Stimulated activated naive CD8-positive, alpha-beta T cell treated with anti-CD3 and anti-CD28 coated beads, Interleukin-15, Interleukin-2, amounts not matched to agents 100 ng/mL and 50 ng/mL, for 24 hours (primary cell): ENCODE measurements around the gene PGM2.

Experiments used
- H3K27ac Mint-ChIP-seq: one replicate; pipeline ENCODE4 v1.8.0; 2021; ENCODE audit warnings: mild to moderate bottlenecking, mixed read lengths
- H3K27me3 Mint-ChIP-seq: one replicate; pipeline ENCODE4 v1.8.0; 2021; ENCODE audit warnings: mixed read lengths
- H3K36me3 Mint-ChIP-seq: one replicate; pipeline ENCODE4 v1.8.0; 2021; ENCODE audit warnings: low read depth, mixed read lengths
- H3K4me1 Mint-ChIP-seq: one replicate; pipeline ENCODE4 v1.8.0; 2021; ENCODE audit warnings: low read depth, mixed read lengths
- H3K4me3 Mint-ChIP-seq: one replicate; pipeline ENCODE4 v1.8.0; 2021; ENCODE audit warnings: mild to moderate bottlenecking, mixed read lengths
- H3K9me3 Mint-ChIP-seq: one replicate; pipeline ENCODE4 v1.8.0; 2021; ENCODE audit warnings: mixed read lengths

The PGM2 gene

DNA sequence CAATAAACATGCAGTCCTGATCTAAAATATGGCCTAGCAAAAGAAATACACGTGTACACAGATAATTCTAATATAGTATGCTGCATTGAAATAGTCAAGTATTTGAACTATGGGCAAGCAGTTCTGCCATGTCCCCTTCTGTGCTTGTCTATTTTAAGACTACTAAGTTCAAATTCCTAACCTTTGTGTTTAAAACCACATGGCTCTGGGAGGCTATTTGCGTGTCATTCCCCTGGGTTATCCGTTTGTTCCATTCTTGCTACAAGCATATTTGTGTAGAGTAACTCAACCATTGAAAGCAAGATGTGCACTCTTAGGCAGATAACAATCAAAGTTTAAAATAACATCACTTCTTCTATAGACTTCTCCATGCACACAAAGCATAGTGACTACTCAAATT is 39.0 kb downstream of the PGM2 start:
- Mint-ChIP-seq H3K4me3 (no peak overlapping the region), H3K9me3 (no peaks in the 10 kb centered on the region), H3K36me3 (peaks cover 63% of the 10 kb centered on the region), H3K27me3 (no peaks in the 10 kb centered on the region), H3K27ac (no peak overlapping the region), H3K4me1 (peaks cover 6% of the 10 kb centered on the region)

DNA sequence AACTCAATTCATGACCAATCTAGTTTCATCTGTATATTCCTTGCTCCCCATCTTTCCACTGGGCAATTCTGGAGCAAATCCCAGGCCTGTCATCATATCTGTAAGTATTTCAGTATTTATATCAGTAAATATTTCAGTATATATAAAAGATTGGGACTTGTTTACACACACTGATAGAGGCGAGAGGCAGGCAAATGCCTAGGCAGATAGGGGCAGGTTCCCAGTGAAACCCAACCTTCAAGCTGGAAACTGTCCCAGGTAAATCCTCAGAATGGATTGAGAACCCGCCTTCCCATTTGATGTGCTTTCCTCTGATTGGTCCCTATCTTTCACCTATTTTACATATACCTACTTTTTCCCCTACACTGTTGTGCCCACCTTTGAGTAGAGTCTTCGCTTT is 40.6 kb downstream of the PGM2 start:
- Mint-ChIP-seq H3K36me3 (peaks cover 56% of the 10 kb centered on the region), H3K27me3 (no peaks in the 10 kb centered on the region), H3K27ac (no peak overlapping the region), H3K4me3 (no peak overlapping the region), H3K9me3 (no peaks in the 10 kb centered on the region), H3K4me1 (peaks cover 11% of the 10 kb centered on the region)

DNA sequence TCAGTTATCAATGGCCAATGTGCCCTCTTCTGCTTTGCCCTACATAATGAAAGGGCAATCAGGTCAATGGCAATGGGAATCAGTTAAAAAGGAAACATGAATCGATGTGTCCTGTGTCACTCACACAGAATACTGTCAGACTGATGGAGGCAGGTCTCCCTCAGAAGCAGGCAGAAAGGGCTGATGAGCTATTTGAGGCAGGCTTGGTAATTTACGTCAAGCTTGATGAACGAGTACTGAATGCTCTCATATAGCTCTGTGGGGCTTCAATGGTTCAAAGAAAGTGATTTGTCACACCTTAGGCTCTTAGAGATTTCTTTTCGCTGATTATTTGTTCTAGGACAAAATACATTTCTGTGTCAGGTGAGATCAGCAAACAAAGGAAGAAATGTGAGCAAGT is 41.8 kb downstream of the PGM2 start:
- no peaks in the 10 kb centered on the region for H3K9me3 Mint-ChIP-seq
- H3K27me3 Mint-ChIP-seq = no peaks in the 10 kb centered on the region
- H3K4me1 Mint-ChIP-seq = peaks cover 21% of the 10 kb centered on the region
- no peak overlapping the region for H3K4me3 Mint-ChIP-seq
- no peak overlapping the region for H3K27ac Mint-ChIP-seq
- peaks cover 47% of the 10 kb centered on the region for H3K36me3 Mint-ChIP-seq

DNA sequence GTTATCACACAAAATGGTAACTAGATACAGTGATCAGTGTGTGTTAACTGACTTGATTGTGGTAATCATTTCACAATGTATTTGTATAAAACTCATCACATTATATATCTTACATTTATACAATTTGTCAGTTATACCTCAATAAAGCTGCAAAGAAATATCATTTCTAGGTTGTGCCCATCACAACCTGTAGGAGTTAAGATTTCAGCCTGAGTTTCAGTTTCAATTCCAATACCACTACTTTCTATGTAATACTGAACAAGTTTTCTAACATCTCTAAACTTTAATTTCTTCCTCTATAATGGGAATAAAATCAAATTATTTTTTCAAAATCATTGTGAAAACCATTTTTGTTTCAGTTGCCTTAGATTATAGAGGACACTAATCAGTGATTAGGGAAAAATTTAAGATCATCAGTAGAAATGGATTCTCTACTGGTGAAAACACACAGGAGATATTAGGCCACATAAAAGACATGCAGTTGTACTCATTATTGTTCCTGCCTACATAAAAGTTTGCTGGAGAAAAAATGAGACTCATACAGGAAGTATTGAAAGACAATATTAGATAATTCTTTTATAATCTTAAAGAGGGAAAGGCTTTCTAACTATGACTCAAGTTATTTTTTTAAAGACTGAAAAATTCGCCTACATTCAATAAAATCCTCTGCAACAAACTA is 46.0 kb downstream of the PGM2 start:
- H3K27me3 Mint-ChIP-seq = no peaks in the 10 kb centered on the region
- no peak overlapping the region for H3K27ac Mint-ChIP-seq
- H3K36me3 Mint-ChIP-seq = peaks cover 24% of the 10 kb centered on the region
- H3K4me1 Mint-ChIP-seq = peaks cover 25% of the 10 kb centered on the region
- H3K4me3 Mint-ChIP-seq = no peak overlapping the region
- no peaks in the 10 kb centered on the region for H3K9me3 Mint-ChIP-seq

DNA sequence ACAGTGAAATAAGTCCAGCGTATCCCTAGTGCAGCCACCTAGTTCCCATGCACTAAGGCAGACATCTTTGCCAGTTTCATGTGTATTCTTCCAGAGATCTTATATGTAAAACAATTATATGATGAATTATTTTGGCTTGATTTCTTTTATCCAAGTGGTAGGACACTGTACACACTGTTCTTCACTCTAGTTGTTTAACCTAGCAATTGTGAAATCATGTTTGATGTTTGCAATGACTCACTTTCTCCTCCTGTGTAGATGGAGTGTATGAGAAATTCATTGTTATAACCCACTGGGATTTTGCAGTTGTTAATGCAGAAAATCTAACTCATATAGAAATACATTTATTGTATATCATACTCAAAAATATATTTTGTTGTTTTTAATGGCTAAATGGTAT is 46.9 kb downstream of the PGM2 start:
- Mint-ChIP-seq H3K36me3 (peaks cover 16% of the 10 kb centered on the region), H3K4me3 (no peak overlapping the region), H3K27ac (no peak overlapping the region), H3K9me3 (no peaks in the 10 kb centered on the region), H3K4me1 (peaks cover 25% of the 10 kb centered on the region), H3K27me3 (no peaks in the 10 kb centered on the region)

DNA sequence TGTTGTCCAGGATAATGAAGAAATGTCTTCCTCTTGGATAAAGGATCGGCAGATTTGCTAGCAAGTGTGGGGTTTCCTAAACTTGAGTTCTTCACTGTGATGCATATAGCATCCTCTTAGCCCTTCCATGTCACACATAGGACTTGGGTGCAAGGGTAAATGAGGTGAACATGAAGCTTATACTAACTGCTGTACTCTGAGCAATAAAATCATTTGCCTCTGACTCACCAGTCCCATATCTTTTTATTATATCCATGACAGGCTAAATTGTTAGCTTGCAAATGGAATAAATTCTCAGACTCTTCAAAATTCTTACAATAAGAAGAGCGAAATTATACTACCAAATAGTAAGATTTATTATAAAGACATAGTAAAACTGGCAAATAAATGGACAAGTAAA is 49.7 kb downstream of the PGM2 start:
- no peaks in the 10 kb centered on the region for H3K27me3 Mint-ChIP-seq
- H3K4me3 Mint-ChIP-seq = no peak overlapping the region
- H3K9me3 Mint-ChIP-seq = no peaks in the 10 kb centered on the region
- H3K27ac Mint-ChIP-seq = no peak overlapping the region
- peaks cover 31% of the 10 kb centered on the region for H3K4me1 Mint-ChIP-seq
- peaks cover 8% of the 10 kb centered on the region for H3K36me3 Mint-ChIP-seq

DNA sequence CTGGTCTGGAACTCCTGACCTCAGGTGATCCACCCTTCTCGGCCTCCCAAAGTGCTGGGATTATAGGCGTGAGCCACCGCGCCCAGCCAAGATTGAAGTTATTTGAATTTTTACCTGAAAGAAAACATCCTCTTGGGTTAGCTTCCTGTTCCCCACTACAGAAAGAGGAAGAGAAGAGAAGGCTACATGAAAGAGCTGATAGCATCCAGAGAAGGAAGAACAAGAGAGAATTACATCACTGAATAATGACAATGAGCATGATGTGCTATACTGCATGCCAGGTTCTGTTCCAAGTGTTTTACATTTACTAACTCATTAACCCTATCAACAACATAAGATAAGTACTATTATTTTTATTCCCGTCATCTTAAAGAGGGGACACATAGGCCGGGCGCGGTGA is 52.9 kb downstream of the PGM2 start:
- Mint-ChIP-seq H3K4me1 (peaks cover 5% of the 10 kb centered on the region), H3K27me3 (no peaks in the 10 kb centered on the region), H3K4me3 (no peak overlapping the region), H3K27ac (no peak overlapping the region), H3K36me3 (no peaks in the 10 kb centered on the region), H3K9me3 (no peaks in the 10 kb centered on the region)

DNA sequence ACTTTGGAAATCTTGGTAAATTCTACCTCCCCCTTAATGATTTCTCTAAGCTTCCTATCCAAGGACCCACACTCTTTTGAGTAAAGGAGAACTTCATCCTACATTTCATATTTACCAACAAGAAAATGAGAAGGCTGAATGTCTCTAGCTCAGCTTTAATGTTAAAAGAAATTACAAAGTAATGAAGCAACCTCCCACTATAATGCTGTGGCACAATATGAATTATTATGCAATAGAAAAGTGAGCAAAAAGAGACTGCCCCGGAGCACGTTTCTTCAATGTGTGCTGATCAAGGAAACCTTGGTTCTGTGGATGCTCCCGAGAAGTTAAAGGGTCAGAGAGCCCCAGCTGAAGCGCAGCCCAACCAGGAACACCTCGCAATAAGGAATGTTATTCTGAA is 55.3 kb downstream of the PGM2 start:
- Mint-ChIP-seq H3K9me3 (no peaks in the 10 kb centered on the region), H3K27ac (no peak overlapping the region), H3K4me3 (no peak overlapping the region), H3K36me3 (no peaks in the 10 kb centered on the region), H3K27me3 (no peaks in the 10 kb centered on the region), H3K4me1 (peaks cover 17% of the 10 kb centered on the region)

DNA sequence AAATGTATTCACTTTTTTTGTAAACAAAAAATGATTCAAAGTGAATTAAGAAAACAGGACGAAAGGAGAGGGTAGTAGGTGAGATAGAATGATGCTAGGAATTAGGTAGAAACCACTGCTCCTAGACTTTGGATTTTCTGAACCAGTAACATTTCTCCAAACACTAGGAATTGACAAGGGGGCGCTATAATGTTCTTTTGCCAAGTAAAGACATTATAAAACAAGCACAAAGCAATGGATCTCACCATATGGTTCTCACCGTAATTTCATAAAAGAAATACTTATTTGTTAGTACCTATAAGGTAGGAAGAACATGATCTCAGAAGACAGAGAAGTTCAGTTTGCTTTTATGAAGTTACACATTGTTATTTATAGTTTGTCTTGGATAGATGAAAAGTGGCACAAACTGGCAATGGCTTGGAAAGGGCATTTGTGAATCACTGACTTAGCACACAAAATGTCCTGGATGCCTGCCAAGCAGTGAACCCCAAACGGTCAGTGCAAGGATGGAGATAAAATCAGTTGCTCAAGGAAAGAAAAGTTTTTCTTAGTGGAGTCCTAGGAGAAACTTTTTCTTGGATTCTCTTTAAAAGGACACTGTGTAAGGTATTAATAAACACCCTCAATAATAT is 56.3 kb downstream of the PGM2 start:
- H3K4me1 Mint-ChIP-seq = peaks cover 17% of the 10 kb centered on the region
- H3K4me3 Mint-ChIP-seq = no peak overlapping the region
- no peaks in the 10 kb centered on the region for H3K9me3 Mint-ChIP-seq
- no peaks in the 10 kb centered on the region for H3K36me3 Mint-ChIP-seq
- no peaks in the 10 kb centered on the region for H3K27me3 Mint-ChIP-seq
- no peak overlapping the region for H3K27ac Mint-ChIP-seq

DNA sequence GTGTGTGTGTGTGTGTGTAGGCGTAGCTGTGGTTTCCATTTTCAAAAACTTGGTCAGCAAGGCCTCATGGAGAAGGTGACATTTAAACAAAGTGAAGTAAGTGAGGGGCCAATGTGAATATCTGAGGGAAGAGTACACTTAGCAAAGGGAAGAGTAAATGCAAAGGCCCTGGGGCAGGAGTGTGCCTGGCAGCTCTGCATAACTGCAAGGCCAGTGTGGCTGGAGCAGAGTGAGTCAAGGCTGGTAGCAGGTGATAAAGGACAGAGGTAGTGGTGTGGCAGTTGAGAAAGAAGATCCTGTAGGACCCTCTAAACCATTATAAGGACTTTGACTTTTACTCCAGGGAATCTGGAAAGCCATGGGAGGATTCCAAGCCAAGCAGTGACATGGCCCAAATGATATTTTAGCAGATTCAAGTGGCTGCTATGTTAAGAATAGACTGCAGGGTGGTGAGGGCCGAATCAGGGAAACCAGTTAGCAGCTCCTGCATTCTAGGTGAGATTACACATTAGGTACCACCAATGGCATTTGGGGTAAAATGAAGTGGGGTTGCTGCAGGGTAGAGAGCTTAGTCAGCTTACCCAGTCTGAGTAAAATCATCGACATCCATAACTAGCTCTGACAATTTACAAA is 58.5 kb downstream of the PGM2 start:
- Mint-ChIP-seq H3K9me3 (no peaks in the 10 kb centered on the region), H3K27me3 (peaks cover 6% of the 10 kb centered on the region)

DNA sequence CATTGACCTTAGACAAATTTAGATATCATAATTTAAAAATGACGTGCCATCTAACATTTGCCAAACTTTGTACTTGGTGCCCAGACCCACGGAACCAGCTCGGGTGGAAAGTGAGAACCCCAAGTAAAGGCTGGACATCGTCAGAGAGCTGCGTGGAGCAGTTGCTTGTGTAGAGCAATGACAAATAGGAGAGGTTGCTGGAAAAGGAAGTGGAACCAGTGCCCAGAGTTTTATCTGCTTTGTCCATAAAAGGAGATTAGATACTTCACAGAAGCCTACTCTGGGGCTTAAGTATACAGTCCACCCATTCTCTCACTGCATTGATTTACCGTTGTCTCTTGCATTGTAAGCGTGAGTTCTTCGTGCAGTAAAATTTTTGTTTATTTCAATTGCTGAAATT is 59.0 kb downstream of the PGM2 start:
- no peaks in the 10 kb centered on the region for H3K9me3 Mint-ChIP-seq
- H3K36me3 Mint-ChIP-seq = no peaks in the 10 kb centered on the region
- no peak overlapping the region for H3K27ac Mint-ChIP-seq
- H3K4me1 Mint-ChIP-seq = peaks cover 22% of the 10 kb centered on the region
- peaks cover 6% of the 10 kb centered on the region for H3K27me3 Mint-ChIP-seq
- no peak overlapping the region for H3K4me3 Mint-ChIP-seq

More for the DNA sequence above, 58.5 kb downstream of the PGM2 start:
- Mint-ChIP-seq H3K27ac (no peak overlapping the region), H3K4me1 (peaks cover 19% of the 10 kb centered on the region), H3K36me3 (no peaks in the 10 kb centered on the region), H3K4me3 (no peak overlapping the region)

DNA sequence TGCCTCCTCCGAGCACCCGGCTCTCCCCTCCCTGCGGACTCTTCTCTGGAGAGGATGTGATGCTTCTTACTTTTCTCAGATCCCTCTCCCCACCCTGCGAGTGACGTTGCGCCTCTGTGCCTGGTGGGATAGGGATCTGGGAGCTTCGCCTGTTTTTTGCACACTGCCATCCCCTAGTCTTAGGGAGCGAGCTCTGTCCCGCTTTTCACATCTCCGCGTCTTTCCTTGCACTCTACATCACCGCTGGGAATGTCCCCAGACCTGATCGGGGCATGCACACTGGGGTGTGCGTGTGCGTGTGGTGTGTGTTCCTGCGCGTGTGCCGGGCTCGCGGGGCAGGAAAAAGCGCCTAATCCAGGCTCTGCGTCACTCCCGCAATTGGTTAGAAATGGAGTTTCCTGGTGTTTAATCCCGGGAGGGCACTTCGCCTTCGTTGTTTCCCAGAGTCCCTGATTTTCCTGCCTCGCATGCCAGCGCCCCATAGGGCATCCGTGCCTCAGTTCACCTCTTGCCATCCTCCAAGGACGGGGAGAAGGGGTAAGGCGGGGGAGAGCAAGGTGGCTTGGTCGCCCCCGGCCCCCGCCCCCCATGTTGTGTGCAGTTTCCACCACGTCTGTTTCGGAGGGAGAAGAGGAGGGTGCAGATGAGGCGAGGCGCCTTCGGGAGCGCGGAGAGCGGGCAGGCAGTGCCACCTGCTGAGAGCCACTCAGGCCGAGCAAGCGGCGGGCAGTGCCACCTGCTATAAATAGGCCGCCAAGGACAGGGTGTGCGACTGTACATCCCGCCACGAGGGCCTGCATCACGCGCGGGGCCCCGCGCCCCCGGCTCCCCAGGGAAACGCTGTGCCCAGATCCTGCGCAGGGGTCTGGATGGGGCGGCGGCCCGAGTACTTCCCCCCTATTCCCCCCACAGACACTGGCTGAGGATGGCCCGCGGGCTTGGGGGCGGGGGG is 63.6 kb downstream of the PGM2 start:
- H3K4me1 Mint-ChIP-seq = peaks cover 48% of the 10 kb centered on the region
- H3K9me3 Mint-ChIP-seq = no peaks in the 10 kb centered on the region
- H3K36me3 Mint-ChIP-seq = no peaks in the 10 kb centered on the region
- H3K4me3 Mint-ChIP-seq = peak overlapping the region; percentile 57
- no peak overlapping the region for H3K27ac Mint-ChIP-seq
- H3K27me3 Mint-ChIP-seq = peaks cover 6% of the 10 kb centered on the region

DNA sequence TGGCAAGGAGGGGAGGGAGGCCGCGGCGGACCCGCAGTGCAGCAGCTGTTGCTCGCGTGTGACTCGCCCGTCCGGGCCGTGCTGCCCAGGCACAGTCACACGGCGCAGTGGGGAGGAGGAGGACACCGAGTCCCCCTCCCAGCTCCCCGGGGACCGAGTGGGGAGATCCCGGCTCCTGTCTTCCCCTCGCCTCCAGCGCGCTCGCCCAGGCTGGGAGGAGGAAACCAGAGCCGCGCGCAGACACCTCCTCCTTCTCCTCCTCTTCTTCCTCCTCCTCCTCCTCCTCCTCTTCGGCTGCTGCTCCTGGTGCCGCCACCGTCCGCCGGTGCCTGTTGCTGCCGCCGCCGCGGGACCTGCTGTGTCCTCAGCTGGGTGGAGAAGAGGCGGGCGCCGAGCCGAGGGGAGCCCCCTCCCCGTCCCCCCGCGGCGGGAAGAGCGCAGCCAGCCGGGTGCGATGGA is 64.3 kb downstream of the PGM2 start, which contains the start of gene TBC1D1:
Gene TBC1D1, plus strand, starts transcription at position 284 of the 459 bp plus-strand sequence. CDS start 11,012 bp downstream, outside the sequence.
- peaks cover 51% of the 10 kb centered on the region for H3K4me1 Mint-ChIP-seq

DNA sequence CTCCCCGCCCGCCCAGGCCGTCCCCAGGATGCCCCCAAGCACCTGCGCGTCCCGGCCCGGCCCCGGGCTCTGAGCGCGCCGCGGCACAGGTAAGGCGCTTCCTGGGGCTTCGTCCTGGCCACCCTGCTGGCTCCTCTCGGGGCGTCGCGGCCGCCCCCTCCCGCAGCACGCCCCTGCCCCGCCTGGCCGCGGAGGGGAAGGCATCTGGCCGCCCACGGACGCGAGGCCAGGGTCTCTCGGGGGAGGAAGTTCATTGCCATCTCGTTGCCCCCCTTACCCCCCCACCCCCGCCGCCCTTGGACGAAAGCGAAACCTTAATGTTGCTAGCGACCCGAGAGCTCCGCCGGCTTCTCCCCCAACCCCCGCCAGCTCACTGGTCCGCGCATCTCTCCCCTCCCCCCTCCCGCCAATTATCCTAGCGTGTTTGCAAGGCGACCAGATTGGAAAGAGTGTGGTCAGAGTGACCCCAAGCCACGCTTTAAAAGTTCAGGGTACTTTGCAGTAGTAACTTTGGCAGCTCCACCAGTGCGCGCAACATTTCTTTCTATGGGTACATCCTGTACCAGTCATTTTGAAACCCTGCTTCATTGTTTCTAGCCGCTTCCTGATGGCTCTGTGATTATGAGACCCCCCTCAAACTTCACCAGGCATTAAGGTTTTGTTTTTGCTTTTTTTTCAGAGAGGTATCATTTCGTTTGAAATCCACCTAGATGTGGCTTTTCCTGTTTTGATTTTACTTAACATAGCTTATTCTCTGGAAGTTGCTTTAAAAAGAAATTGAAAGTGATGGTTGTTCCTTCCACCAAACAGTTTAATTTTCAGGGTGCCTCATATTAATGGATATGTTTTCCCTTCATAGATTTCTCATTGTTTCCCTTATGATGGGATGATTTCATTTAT is 65.0 kb downstream of the PGM2 start:
- H3K4me1 Mint-ChIP-seq = peaks cover 58% of the 10 kb centered on the region
- no peaks in the 10 kb centered on the region for H3K9me3 Mint-ChIP-seq
- peaks cover 6% of the 10 kb centered on the region for H3K27me3 Mint-ChIP-seq
- peak overlapping the region; percentile 94 for H3K27ac Mint-ChIP-seq
- peak overlapping the region; percentile 86 for H3K4me3 Mint-ChIP-seq
- H3K36me3 Mint-ChIP-seq = no peaks in the 10 kb centered on the region

More for the DNA sequence above, 64.3 kb downstream of the PGM2 start, which contains the start of gene TBC1D1:
- H3K27ac Mint-ChIP-seq = peak within 1 kb of the TSS; percentile 94
- H3K4me3 Mint-ChIP-seq = peak within 1 kb of the TSS; percentile 86
- peaks cover 6% of the 10 kb centered on the region for H3K27me3 Mint-ChIP-seq
- no peaks in the 10 kb centered on the region for H3K36me3 Mint-ChIP-seq
- H3K9me3 Mint-ChIP-seq = no peaks in the 10 kb centered on the region
